Fibroblast of peridontal ligament (primary cell): ENCODE measurements around the gene TAF11L4.
"Not testable (repeated sequence)": the region's sequence is repeated elsewhere in the genome, so short reads cannot be mapped to it uniquely, and the experiment has no call there.

Experiments used
- DNase-seq: peaks from one replicate; pipeline ENCODE4 v3.0.0-alpha.2; 2010; ENCODE audit errors: extremely low read depth

The TAF11L4 gene

DNA sequence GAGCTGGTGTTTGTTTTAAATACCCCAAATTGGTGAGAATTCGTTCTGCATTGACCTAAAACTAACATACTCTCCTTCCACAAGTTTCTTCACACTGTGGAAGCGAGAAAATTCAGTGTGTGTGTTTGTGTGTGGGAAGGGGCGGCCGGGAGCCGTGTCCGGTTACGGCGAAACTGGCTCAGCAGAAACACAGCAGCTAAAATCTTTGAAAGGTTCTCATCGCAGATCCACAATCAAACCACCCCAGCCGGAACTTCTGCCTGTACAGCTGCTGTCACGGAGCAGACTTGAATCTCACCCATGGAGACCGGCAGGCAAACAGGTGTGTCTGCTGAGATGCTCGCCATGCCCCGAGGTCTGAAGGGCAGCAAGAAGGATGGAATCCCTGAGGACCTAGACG is at the start of gene TAF11L4:
TAF11L4 (plus strand) TSS at position 301 of the 400 bp plus-strand sequence.
- not testable (repeated sequence) for DNase-seq

GRCh38 chr5:17475064-17475463 is 46.5 kb upstream of the TAF11L4 start:
- DNase-seq, result not testable (repeated sequence)

DNA sequence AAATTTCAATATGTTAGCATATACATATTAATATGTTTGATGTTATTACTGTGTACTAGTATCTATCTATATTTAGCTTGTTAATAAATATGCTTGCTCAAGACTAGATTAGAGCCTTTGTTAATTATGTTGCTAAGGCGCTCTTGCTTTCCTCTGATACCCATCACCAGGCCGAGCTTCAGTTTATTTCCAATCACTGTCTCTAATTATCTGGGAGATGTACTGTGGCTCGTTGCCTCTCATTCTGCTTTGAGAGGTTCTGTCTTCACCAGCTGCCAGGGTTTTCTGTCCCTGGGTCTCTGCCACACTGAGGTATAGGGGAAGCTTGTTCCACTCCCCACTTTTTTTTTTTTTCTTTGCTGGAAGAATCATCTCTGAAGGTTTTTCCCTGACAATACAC is 44.6 kb upstream of the TAF11L4 start:
- no peak for DNase-seq

DNA sequence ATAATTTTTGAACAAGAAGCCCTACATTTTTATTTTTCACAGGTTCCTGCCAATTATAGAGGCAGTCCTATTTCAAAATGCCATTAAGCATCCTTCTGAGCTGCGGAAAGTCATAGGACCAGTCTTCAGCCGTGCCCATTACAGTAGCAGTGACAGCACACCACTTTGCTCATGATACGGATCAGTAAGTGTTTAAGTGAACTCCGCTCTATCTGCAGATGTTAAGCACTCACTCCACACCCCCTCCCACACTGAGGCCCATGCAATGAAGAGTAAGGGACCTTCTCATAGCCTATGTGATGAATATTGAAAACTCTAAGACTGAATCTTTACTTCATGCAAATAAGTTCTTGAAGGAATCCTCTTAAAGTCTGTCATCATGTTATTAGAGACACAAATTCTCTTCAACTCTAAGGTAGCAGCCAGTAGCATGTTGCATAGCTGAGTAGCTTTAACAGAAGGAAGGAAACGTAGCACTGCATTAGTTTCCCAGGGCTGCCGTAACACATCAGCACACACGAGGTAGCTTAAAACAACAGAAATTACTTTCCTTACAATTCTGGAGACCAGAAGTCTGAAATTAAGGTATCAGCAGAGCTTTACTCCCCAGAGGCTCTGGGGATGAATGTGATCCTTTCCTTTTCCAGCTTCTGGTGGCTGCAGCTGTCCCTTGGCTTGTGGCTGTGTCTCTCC is 43.9 kb upstream of the TAF11L4 start:
- no peak for DNase-seq

- no peak for DNase-seq
These were observed 40.2 kb upstream of the TAF11L4 start for GRCh38 chr5:17481378-17481777.

DNA sequence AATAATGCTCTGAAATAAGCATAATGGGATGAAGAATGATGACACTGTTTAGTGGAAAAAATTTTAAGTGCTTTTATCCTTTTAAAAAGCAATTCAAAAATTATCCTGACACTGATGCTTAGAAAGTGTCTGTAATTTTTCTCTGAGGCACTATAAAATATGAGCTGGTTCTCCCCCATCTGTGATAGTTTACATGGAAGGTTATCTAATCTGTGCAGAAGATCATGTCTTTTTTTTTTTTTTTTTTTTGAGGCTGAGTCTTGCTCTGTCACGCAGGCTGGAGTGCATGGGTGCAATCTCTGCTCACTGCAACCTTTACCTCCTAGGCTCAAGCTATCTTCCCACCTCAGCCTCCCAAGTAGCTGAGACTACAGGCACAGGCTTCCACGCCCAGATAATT is 38.8 kb upstream of the TAF11L4 start:
- DNase-seq, result no peak

- DNase-seq, result not testable (repeated sequence)
These were observed 35.0 kb upstream of the TAF11L4 start for GRCh38 chr5:17486464-17487173.

- DNase-seq, result no peak
These were observed 34.5 kb upstream of the TAF11L4 start for GRCh38 chr5:17487174-17487512.

DNA sequence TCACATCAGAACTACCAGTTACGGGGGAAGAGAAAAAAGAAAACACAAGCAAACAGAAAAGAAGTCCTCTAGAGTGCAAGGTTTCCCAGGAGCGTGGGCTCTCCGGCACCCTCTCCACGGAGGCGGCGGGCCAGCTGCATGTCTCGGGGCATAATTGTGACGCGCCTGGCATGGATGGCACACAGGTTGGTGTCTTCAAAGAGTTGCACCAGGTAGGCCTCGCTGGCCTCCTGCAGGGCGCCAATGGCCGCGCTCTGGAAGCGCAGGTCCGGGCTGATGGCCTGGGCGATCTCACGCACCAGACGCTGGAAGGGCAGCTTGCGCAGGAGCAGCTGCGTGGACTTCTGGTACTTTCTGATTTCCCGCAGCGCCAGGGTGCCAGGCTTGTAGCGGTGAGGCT is 30.3 kb upstream of the TAF11L4 start:
- DNase-seq, result not testable (repeated sequence)

- DNase-seq, result no peak
These were observed 28.8 kb upstream of the TAF11L4 start for GRCh38 chr5:17492770-17493169.

DNA sequence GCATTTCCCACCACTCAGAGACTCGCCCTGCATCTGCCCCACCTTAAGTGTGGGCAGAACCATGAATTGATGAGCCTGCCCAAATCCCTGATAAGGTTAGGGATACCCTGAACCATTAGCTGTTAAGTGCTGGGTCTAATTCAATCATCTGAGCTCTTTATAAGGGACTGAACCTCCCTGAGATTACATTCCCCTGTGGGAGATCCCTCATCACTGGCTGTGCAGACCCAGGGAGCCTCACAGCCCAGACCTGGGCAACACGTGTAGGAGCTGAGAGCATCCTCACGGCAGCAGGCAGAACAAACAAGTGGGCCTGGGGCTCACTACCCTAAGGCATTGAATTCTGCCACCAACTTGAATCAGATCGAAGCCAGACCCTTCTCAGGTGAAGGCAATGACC is 24.2 kb upstream of the TAF11L4 start:
- no peak for DNase-seq

DNA sequence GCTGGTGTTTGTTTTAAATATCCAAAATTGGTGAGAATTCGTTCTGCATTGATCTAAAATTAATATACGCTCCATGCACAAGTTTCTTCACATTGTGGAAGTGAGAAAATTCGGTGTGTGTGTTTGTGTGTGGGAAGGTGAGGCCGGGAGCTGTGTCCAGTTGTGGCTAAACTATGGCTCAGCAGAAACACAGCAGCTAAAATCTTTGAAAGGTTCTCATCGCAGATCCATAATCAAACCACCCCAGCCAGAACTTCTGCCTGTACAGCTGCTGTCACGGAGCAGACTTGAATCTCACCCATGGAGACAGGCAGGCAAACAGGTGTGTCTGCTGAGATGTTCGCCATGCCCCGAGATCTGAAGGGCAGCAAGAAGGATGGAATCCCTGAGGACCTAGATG is 23.7 kb upstream of the TAF11L4 start, which contains the start of gene TAF11L2:
TAF11L2 (plus strand) TSS at position 301 of the 400 bp plus-strand sequence.
- not testable (repeated sequence) for DNase-seq

DNA sequence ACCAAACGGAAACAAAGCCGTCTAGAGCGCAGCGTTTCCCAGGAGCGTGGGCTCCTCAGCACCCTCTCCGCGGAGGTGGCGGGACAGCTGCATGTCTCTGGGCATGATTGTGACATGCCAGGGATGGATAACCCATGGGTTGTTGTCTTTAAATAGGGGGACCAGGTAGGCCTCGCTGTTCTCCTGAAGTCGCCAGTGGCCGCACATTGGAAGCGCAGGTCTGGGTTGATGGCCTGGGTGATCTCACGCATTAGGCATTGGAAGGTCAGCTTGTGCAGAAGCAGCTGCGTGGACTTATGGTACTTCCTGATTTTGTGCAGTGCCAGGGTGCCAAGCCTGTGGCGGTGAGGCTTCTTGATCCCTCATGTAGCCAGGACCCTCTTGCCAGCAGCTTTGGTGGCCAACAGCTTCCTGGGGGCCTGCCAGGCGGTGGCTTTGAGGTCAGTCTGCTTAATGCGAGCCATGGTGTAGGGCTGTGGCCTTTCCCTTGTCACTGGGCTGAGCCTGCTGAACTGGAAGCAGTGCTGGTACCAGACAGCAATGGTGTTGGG is 9.8 kb upstream of the TAF11L4 start:
- no peak for DNase-seq

GRCh38 chr5:17517526-17517925 is 4.1 kb upstream of the TAF11L4 start:
- DNase-seq, result not testable (repeated sequence)

- not testable (repeated sequence) for DNase-seq
These were observed 3.5 kb upstream of the TAF11L4 start, which contains the start of gene TAF11L3 for GRCh38 chr5:17518067-17518466. Gene TAF11L3, plus strand, starts transcription at chr5:17518367.

- DNase-seq, result not testable (repeated sequence)
These were observed 2.1 kb upstream of the TAF11L4 start for GRCh38 chr5:17519508-17519907.

GRCh38 chr5:17524935-17525334 is 3.3 kb downstream of the TAF11L4 start, which contains the start of gene TAF11L5:
Gene TAF11L5, plus strand, starts transcription at chr5:17525235.
- not testable (repeated sequence) for DNase-seq

GRCh38 chr5:17526504-17526903 is 4.9 kb downstream of the TAF11L4 start:
- DNase-seq, result peak; percentile 5

GRCh38 chr5:17528369-17528768 is 6.8 kb downstream of the TAF11L4 start, which contains the start of gene TAF11L6:
Gene TAF11L6, plus strand, starts transcription at chr5:17528669.
- not testable (repeated sequence) for DNase-seq
